Measurements from ENCODE around the gene HBZ. TPM values are rescaled to one million over a fixed set of nuclear protein-coding genes. Genes with fewer than 3 reads are reported as not detected.

The HBZ gene
- total and polyA plus RNA-seq, 2 of the 13 experiments (the other 11 are each of a cell fraction or from before 2014, with no cell fraction given), result 0.21 TPM; not detected in 1

- no peak for TF ChIP-seq U2AF2 (IDR thresholded peaks at IDR 0.05; ENCODE audit: low read depth, low read length)
- TF ChIP-seq BCL3 (CRISPR knock-in tag; IDR thresholded peaks at IDR 0.05), result no peak
These were observed 32.5 kb upstream of the HBZ start (continued) for GRCh38 chr16:119835-120491.

GRCh38 chr16:120756-121155 is 31.7 kb upstream of the HBZ start:
- Histone ChIP-seq H3K9me3 (ENCODE audit: low read length) (no peaks in the 10 kb centered on the region), H3K27ac (ENCODE audit: extremely low read length, insufficient read depth, low read length) (no peak overlapping the region), H3K4me3 (replicated peaks in 1 of 3; ENCODE audit: insufficient read depth in 1 of 3, low read depth in 2 of 3, low read length in 3 of 3) (no peak overlapping the region), H3K27me3 (ENCODE audit: control insufficient read depth in 1 of 2, insufficient read depth in 2 of 2, low read length in 2 of 2) (no peaks in the 10 kb centered on the region), H3K9ac (ENCODE audit: insufficient read depth, low read depth, low read length) (no peak overlapping the region), H3K36me3 (replicated peaks in 1 of 2; ENCODE audit: control insufficient read depth in 1 of 2, insufficient read depth in 2 of 2, low read length in 2 of 2) (peaks cover 2 to 33% of the 10 kb centered on the region in 2 experiments; a peak in 4 of 5 replicates), H3K79me2 (ENCODE audit: insufficient read depth, low read length) (no peaks in the 10 kb centered on the region), H2AFZ (ENCODE audit: low read length) (no peak overlapping the region), H3K4me1 (ENCODE audit: insufficient read depth, low read length) (no peaks in the 10 kb centered on the region), H4K20me1 (ENCODE audit: insufficient read depth, low read length) (0 out of 2 replicates have a peak, but pooled peaks cover 4% of the 10 kb centered on the region), H3K4me2 (ENCODE audit: low read depth, low read length) (no peak overlapping the region)
- WGBS (ENCODE audit: low lambda C conversion rate), result 88% methylated on average over 2 of the region's 2 CpGs
- no TSS peak for BruUV-seq (replicated peaks)
- no peak for FAIRE-seq
- no peak for ATAC-seq
- intact Hi-C loops (cut with micrococcal nuclease; ENCODE audit: unreplicated experiment) (no loop called here), in situ Hi-C loops (cut with HindIII; ENCODE audit: extremely low pct_ligation_motif_present, low pct_unique_long_range_greater_than_20kb) (no loop called here)
- ChIA-PET POLR2A (no interaction called here), CTCF (ENCODE audit: low intra/inter-chr PET ratio, low total read pairs) (no interaction called here)
- DNase-seq (ENCODE audit: low spot score), result no peak
- TF ChIP-seq BCLAF1 (IDR thresholded peaks at IDR 0.05), result no peak
- TF ChIP-seq SKI (IDR thresholded peaks at IDR 0.05; ENCODE audit: partially characterized antibody), result no peak
- TF ChIP-seq RCOR2 (CRISPR knock-in tag; IDR thresholded peaks at IDR 0.05), result no peak
- no peak for TF ChIP-seq POLR2AphosphoS2 (IDR thresholded peaks at IDR 0.05; ENCODE audit: low read depth, low read length)
- no peak for TF ChIP-seq E2F1 (CRISPR knock-in tag; IDR thresholded peaks at IDR 0.05)
- TF ChIP-seq MBNL3 (CRISPR knock-in tag; conservative IDR thresholded peaks at IDR 0.05), result no peak
- no peak for TF ChIP-seq XBP1 (CRISPR knock-in tag; IDR thresholded peaks at IDR 0.05)
- TF ChIP-seq GPN1 (CRISPR knock-in tag; IDR thresholded peaks at IDR 0.05; ENCODE audit: borderline replicate concordance), result no peak
- no peak for TF ChIP-seq TFDP2 (CRISPR knock-in tag; IDR thresholded peaks at IDR 0.05)
- no peak for TF ChIP-seq THRA (CRISPR knock-in tag; IDR thresholded peaks at IDR 0.05; ENCODE audit: borderline replicate concordance)
- TF ChIP-seq ZNF263 (CRISPR knock-in tag; IDR thresholded peaks at IDR 0.05), result no peak
